Activated CD4-positive, alpha-beta T cell treated with anti-CD3 and anti-CD28 coated beads, Interleukin-2, amount 50 U/mL, for 24 hours (primary cell): ENCODE results near the gene SEPTIN12.
"Not testable (repeated sequence)": the region's sequence is repeated elsewhere in the genome, so short reads cannot be mapped to it uniquely, and the experiment has no call there.

ENCODE experiments used
- DNase-seq, 2 donors: peaks; one replicate each; pipeline ENCODE4 v3.0.0-alpha.2; 2020; ENCODE audit warnings: low read depth in 1 of 2, low spot score in 1 of 2

The SEPTIN12 gene

DNA sequence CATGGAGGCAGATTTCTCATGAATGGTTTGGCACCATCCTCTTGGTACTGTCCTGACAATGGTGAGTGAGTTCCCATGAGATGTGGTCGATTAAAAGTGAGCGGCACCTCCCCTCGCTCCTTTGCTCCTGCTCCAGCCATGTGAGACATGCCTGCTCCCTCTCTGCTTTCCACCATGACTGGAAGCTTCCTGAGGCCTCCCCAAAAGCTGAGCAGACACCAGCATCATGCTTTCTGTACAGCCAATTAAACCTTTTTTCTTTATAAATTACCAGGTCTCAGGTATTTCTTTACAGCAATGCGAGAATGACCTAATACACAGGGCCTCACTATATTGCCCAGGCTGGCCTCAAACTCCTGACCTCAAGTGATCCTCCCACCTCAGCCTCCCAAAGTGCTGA is 33.3 kb downstream of the SEPTIN12 start:
- no peak for DNase-seq

DNA sequence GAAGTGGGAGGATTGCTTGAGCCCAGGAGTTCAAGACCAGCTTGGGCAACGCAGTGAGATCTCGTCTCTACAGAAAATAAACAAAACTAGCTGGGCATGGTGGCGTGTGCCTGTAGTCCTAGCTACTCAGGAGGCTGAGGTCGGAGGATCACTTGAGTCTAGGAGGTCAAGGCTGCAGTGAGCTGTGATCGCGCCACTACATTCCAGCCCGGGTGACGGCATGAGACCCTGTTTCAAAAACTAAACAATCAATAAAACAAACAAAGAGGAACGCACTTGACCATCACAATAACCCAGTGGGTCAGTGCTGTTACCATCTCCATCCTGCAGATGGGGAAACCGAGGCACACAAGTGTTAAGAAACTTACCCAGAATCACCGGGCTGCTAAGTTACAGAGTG is 34.9 kb downstream of the SEPTIN12 start:
- DNase-seq = no peak

- no peak for DNase-seq
Measured at GRCh38 chr16:4752351-4753100, 35.6 kb downstream of the SEPTIN12 start.

GRCh38 chr16:4750896-4751295 is 37.2 kb downstream of the SEPTIN12 start:
- no peak for DNase-seq

- no peak for DNase-seq
Measured at GRCh38 chr16:4749700-4750257, 38.4 kb downstream of the SEPTIN12 start.

- DNase-seq = no peak
Measured at GRCh38 chr16:4748682-4749411, 39.3 kb downstream of the SEPTIN12 start.

GRCh38 chr16:4747906-4748681 is 40.1 kb downstream of the SEPTIN12 start:
- DNase-seq = no peak

DNA sequence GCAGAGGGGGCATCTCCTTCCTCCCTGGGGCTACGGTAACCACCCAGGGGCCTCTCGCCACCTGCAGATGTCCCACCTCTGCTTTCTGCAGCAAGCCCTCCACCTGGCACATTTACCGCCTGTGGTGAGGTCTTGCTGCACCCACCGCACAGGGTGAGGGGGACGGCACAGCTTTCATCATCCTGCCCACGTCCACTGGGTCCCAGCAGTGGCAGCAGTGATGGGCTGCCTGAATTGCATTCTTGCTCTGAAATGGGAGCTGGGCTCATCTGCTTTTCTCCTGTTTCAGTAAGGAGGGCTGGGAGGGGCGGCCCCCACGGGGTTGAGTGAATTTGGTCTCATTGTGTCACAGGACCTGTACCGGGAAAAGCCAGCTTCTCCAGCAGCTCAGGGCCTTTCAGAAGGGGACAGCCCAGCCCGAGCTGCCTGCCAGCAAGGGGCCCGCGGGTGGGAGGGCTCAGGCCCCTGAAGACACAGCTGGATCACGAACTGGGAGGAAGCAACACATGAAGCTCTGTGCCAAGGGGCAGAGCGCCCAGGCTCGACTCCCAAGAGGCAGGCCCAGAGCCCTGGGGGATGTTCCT is 41.1 kb downstream of the SEPTIN12 start:
- no peak for DNase-seq

GRCh38 chr16:4746215-4746614 is 41.9 kb downstream of the SEPTIN12 start:
- no peak for DNase-seq

DNA sequence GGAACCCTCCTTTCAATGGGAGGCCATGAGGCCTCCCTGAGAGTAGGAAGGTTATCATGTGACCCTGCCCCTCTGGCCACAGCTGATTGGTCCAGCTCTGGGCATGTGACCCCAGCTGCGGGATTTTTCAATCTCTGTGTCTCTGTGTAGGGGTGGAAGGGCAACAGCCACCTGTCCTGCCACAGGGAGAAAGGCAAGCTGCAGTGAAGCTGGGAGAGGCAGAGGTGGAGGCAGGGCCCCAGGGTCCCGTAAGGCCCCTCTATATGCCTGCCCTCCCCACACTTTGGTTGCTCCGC is 42.9 kb downstream of the SEPTIN12 start:
- DNase-seq = no peak

DNA sequence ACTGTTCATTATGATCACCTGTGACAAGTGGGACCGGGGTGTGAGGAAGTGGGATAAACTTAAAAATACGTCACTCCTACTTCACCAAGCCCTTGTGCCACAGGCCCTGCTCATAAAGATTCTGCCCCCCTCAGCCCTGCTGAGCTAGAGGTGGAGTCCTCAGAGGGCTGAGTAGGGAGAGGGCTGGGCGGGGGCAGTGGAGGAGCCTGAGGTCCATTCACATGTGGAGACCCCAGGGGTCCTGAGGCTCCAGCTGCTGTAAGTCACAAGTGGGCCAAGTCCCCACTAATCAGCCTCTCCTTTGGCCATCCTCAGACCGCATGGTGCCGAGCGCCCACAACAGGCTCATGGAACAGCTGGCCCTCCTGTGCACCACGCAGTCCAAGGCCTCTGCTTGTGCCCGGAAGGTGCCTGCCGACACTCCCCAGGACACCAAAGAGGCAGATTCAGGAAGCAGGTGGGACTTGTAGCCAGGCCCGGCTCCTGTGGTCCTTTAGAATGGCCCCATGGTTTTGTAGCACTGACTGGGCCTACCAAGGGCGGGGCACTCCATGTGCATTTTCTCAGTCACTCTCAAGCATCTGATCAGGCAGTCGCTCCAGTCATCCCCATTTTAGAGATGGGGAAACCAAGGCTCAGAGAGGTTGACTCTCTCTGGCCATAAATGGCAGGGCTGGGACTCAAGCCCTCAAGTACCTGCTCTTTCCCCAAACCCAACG is 43.4 kb downstream of the SEPTIN12 start:
- no peak for DNase-seq

DNA sequence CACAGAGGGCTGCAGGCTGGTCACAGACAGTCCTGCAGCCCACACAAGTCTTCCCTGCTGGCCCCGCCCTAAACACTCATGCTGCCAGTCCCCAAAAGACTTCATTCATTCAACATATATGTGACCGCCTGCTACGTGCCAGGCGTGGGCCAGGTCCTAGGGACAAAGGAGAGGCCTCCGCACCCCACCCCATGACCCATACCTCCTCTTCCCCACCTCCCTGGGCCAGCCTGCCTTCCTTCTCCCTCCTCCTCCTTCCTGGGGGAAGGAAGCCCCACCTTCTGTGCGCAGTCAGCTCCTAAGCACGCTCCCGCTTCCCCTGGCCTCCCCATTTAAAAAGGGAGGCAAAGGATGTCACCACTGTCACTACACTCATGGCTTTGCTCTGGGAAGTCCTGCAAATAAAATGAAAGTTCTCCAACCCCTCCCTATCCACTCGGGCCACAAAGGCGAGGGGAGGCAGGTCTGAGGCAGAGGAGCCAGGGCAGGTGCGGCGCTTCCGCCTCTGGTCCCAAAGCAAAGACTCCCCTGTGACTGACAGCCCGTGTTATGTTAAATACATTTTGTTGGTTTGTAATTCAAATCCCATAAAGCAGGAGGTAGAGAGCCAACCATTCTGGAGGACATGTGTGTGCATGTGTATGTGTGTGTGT is 44.8 kb downstream of the SEPTIN12 start:
- no peak for DNase-seq

DNA sequence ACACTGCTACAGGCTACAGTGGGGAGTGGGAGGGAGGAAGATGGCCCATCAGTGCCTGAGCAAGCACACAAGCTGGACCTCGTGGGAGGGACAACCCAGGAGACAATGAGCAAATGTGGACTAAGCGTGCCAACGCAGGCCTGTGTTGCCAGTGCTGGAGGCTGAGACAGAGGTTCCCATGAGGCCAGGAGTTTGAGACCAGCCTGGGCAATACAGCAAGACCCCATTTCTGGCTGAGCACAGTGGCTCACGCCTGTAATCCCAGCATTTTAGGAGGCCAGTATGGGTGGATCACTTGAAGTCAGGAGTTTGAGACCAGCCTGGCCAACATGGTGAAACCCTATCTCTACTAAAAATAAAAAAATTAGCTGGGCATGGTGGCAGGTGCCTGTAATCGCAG is 49.8 kb downstream of the SEPTIN12 start:
- not testable (repeated sequence) for DNase-seq

DNA sequence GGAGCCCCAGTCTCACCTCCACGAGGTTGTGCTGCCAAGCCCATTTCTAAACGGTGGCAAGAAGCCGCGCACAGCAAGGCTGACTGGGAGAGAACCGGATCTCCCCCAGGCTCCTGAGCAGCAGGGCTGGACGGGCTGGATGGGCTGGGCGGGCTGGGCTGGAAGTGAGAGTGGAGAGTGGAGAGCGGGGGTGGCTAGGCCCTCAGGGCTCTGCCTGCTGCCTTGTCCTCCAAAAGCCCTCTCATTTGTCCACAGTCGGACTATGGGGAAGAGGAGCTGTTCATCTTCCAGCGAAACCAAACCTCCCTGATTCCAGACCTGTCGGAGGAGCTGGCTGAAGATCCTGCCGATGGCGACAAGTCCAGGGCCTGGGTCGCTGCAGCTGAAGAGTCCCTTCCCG is 50.6 kb downstream of the SEPTIN12 start:
- no peak for DNase-seq

DNA sequence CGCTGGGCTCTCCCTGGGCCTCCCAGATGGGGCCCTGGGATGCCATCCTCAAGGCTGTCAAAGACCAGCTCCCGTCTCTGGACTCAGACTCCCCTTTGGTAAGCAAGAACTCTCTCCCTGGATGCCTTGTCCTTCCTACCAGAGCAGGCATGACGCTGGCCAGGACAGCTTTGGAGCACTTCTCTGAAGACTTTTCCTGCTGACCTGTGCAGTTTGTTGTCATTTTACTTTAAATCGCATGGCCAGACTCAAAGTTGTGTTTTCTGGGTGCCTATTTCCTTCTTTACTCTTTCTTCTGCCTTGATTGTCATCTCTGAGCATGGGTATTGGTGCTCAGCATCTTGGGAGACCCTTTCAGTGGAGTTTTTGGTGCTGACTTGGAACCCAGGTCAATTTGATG is 51.6 kb downstream of the SEPTIN12 start:
- no peak for DNase-seq

- peak; percentile 82 to 87 for DNase-seq
Measured at GRCh38 chr16:4734730-4735535, 53.2 kb downstream of the SEPTIN12 start.

- peak; percentile 63 to 70 for DNase-seq
Measured at GRCh38 chr16:4734063-4734729, 53.9 kb downstream of the SEPTIN12 start, which contains the start of the genes ANKS3 and DNAAF8. ANKS3 (minus strand) TSS chr16:4734271; CDS start chr16:4730149, 4,122 bp downstream. DNAAF8 (plus strand) TSS chr16:4734537; CDS start chr16:4736515, 1,978 bp downstream.

DNA sequence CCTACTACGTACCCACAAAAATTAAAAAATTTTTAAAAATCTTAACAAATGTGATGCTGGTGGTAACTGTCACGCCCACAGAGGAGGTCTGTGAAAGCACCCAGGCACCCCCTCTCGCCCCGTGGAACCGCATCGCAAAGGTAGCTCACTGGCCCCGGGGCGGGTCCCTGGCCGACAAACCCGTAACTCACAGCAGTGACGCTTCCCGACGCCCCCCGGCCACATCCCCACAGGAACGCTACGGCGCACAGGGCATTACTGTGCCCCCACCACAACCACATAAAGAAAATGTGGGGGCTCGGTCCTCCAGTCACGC is 54.4 kb downstream of the SEPTIN12 start:
- DNase-seq = peak in 1 of 2 donors; percentile 6

GRCh38 chr16:4733211-4733742 is 54.9 kb downstream of the SEPTIN12 start:
- no peak for DNase-seq
